Liver (tissue), 3 donors: ENCODE data around the gene CDC26.

Experiments used
- SP1 ChIP-seq: IDR thresholded peaks from 2 replicates; pipeline ENCODE4 v1.6.1; 2018; ENCODE audit warnings: antibody characterized with exemption, mild to moderate bottlenecking
- TAF1 ChIP-seq: conservative IDR thresholded peaks from 2 replicates; pipeline ENCODE4 v1.6.1; 2016; ENCODE audit warnings: antibody characterized with exemption, mild to moderate bottlenecking
- TF ChIP-seq, protein P1 (sequence below): fragments of 150-350 bp; IDR thresholded peaks from 2 replicates; pipeline ENCODE4 v1.5.1; 2017; ENCODE audit warnings: improper control_type of control experiment, low read depth, low read length; ENCODE audit not compliant: missing input control
- donor health status: healthy.
- donor health status: healthy.

DNA sequence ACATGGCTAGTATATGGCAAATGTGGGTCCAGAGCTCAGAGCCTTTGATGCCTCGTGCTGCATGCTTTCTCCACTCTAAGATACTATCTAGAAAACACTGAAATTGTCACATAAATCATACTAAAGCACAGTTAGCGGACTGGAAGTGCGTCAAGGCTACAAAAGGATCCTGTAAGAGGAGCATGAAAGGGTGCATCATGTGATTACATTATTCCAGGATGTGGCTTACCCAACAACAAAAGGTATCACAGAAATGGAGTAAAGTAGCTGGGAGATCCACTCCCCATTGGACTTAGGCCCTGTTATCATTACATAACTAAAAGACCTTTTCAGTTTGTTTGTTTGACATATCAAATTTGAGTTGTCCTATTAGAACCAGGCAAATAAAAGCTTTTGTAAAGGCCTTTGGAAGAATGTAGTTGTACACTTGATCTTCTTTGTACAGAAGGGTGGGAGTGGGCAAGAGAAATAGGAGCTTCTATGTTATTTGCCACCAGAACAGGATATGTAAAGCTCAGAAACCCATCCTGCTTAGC is 47.2 kb downstream of the CDC26 start:
- TF ChIP-seq, protein P1, sequence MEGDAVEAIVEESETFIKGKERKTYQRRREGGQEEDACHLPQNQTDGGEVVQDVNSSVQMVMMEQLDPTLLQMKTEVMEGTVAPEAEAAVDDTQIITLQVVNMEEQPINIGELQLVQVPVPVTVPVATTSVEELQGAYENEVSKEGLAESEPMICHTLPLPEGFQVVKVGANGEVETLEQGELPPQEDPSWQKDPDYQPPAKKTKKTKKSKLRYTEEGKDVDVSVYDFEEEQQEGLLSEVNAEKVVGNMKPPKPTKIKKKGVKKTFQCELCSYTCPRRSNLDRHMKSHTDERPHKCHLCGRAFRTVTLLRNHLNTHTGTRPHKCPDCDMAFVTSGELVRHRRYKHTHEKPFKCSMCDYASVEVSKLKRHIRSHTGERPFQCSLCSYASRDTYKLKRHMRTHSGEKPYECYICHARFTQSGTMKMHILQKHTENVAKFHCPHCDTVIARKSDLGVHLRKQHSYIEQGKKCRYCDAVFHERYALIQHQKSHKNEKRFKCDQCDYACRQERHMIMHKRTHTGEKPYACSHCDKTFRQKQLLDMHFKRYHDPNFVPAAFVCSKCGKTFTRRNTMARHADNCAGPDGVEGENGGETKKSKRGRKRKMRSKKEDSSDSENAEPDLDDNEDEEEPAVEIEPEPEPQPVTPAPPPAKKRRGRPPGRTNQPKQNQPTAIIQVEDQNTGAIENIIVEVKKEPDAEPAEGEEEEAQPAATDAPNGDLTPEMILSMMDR: no peak
- TF ChIP-seq TAF1 (no peak), SP1 (peak; percentile 49)
